ENCODE measurements around the gene HIF3A.

Gene HIF3A

DNA sequence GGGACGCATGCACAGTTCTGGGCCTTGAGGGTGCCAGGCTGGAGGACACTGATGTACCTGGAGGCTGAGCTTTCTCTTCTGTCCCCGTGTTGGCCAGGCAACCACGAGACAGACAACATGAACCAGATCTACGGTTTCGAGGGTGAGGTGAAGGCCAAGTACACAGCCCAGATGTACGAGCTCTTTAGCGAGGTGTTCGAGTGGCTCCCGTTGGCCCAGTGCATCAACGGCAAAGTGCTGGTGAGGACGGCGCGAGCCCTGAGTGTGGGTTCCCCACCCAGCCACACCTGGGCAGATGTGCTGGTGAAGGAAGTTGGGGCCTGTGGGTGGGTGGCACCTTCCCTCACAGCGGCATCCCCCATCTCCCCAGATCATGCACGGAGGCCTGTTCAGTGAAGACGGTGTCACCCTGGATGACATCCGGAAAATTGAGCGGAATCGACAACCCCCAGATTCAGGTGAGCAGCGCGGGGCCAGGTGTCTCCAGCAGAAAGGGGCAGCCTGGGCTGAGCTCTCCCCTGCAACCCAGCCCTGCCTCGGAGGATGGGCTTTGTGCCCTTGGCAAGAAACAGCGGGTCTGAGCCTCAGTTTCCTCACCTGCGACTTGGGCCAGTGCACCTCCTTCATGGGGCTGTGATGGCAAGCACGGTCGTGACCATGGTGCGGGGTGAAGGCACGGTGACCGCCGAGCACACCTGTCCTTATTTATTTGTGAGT, 90.3 kb downstream of the HIF3A start:
- no peak for DNase-seq

DNA sequence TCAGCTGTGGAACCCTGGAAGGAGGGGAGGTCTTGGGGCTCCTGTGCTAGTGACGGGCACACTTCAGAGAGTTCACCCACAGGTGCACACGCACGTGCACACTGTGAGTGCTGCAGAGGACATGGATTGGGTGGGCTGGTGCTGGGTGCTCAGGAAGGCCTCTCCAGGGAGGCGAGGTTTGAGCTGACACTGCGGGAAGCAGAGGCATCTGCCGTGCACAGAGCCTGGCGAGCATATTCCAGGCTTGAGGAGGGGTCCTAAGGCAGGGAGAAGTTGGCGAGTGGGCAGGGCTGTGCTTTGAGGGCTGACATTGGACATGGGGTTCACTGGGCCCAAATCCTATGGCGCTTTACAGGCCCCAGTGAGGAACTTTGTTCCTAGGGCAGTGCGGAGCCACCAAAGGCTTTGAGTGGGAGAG, 90.9 kb downstream of the HIF3A start:
- no peak for DNase-seq

DNA sequence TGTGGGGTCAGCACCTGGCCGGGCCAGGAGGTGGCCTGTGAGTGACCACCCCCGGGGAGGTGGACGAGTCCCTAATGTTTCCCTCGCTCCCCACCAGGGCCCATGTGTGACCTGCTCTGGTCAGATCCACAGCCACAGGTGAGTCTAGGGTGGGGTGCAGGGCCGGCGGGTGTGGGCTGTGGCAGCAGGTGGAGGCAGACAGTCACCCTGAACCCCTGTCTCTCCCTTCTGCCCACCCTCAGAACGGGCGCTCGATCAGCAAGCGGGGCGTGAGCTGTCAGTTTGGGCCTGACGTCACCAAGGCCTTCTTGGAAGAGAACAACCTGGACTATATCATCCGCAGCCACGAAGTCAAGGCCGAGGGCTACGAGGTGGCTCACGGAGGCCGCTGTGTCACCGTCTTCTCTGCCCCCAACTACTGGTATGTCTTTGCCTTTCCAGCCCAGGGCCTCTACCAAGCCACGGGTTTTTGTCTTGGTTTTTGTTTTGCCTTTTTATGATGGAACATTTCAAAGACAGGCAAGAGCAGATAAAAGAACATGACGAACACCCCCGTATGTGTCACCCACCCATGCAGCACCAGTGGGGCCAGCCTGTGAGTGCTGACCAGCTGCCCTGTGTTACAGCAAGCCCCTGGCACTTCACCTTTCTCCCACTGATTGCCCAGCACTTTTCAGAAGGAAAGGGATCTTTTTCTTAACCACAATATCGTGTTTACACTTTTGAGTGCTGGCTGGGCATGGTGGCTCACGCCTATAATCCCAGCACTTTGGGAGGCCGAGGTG, 91.7 kb downstream of the HIF3A start:
- no peak for DNase-seq

DNA sequence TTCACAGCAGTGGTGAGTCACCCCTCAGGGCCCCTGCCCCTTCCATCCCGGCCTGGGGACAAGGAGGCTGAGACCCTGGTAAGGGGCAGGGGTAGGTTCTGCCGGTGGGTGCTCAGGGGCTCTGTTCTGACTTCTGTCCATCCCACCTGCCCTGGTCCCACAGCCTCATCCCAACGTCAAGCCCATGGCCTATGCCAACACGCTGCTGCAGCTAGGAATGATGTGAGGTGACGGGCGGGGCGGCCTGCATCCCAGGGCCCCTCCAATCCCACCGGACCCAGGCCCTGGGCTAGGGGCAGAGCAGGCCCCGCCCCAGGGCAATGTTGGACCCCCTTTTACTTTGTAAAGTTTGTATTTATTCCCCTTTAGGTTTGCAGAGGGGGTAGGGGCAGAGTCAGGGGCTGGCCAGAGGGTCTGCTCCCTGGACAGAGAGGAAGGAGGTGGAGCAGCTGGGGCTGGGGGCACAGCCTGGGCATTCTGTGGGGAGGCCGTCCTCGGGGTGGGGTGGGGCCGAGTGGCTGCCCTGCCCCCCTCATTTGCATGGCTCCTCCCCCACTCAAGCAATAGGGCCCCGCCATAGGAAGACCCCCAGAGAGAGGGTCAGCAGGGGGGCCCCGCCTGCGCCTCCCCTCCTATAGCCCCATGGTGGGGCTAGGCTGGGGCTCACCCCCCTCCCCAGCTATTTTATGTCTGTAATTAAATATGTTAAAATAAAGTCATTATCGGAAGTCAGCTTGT, 93.4 kb downstream of the HIF3A start:
- DNase-seq, result no peak

DNA sequence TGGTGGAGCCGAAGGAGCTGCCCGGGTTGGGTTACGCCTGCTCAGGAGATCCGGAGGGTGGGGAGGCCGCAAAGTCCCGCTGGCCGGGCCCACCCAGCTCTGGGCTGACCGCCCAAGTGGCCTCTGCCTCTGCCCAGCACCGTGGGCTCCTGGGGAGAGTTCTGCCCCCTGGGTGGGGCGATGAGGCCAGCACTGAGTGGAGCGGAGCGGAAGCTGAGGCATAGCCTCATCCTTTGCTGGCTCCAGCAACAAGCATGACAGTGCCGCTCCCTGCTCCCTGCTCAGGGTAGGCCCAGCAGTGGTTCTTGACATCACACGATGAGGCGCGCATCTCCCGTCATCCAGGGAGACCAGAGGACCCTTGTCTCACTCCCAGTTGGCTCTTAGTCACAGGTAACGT, 94.0 kb downstream of the HIF3A start:
- DNase-seq, result no peak

DNA sequence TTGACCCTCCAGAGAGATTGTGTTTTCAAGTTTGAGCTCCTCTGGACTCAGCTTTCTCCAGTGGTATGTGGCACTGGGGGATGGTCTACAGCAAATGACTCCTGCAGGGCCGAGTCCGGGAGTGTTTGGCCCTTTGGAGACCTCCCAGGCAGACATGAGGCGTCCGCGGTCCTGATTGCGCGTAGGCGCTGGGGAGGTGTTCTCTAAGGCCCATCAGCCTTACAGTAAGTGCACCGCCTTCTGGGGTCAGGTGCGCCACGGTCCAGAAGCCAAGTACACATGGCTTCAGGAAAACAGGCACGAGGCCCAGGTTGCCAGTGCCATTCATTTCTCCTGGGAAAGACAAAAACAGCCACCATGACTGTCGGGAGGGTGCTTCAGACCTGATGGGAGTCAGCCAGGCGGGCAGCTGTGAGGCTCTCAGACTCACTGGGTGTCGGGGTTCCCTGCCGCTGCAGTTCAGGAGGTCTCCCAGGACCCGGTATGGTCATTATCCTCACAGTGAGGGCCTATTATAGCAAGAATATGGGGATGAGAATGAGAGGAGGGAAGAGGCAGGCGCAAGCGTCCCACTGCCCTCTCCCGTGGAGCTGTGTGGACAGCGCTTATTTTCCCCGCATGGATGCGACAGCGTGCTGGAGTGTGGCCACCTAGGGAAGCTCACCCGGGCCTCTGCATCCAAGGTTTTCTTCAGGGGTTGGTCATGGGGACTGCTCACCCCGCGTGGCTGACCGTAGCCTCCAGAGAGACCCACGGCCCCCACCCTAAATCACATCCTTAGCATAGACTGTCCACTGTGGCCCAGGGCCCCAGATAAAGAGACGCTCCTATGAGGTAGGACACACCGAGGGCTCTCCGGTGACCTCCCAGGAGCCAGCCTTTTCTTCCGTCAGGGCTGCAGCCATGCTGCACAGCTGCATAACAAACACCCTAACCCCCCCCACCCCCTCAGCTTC, 94.7 kb downstream of the HIF3A start:
- DNase-seq, result no peak

DNA sequence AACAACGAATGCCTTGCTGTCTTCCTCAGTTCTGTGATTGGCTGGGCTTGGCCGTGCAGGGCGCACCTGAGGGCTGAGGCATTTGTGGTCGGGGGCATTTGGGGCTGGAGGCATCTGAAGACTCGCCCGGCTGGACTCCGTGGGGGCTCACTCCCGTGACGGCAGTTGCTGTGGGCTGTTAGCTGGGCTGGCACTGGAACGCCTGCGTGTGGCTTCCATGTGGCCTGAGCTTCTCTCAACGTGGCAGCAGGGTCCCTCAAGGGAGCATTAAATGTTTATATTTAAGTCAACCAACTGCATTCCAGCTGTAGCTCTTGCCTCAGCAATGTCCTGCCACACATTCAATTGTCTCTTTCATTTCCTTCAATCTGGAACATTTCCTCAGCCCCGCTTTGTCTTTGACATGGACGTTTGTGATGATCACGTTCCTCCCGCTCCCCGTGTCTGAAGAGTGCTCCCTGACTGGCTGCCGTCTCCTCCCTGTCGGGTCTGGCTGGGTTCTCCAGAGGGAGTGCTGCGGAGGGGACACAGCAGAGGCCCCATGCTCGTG, 95.5 kb downstream of the HIF3A start:
- no peak for DNase-seq

DNA sequence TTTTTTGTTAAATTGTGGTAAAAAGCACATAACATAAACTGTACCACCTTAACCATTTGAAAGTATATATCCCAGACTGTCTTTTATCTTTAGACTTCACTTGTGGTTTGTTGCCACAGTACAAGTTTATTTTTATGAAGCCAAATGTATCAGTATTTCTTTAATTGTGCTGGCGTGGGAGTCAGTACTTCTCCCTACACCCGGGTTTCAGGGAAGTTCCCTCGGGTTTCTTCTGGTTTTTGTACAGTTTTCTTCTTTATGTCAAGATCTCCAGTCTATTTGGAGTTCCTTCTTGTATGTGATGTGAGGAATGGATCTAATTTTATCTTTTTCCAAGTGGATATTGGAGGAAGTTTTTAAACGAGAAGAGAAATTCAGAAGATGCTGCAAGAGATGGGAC, 96.0 kb downstream of the HIF3A start:
- DNase-seq, result no peak
